ENCODE results near the gene TMEM258. TPM values are rescaled to one million over a fixed set of nuclear protein-coding genes. Genes with fewer than 3 reads are reported as not detected.

TMEM258 gene
- total and polyA plus RNA-seq, 2 donors (not counting 3 experiments of a cell fraction or from before 2014, with no cell fraction given) = 140 to 534 TPM

DNA sequence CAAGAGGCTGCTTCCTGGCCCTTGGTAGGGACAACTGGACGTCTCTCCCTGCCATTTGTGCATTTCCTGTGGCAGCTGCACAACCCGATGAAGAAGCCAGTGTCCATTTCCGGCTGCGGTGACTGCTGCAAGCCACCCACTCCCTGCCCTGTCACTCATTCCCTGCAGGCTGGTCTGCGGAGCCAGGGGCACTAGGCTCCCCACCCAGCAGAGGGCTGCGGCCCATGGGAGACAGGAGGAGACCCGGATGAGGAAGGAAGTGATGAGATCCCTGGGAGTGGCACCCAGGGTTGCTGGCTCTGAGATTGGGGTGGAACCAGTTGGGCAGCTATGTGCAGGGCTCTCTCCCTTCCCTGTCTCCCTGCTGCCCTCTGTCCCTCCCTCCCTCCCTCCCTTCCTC, 50.0 kb downstream of the TMEM258 start:
- FAIRE-seq (no peak), DNase-seq (ENCODE audit: low read depth, low spot score) (no peak)
- H3K9me3 ChIP-seq (replicated peaks; ENCODE audit: control insufficient read depth, insufficient read depth, low read length) = no peaks in the 10 kb centered on the region
- H3K27me3 ChIP-seq (ENCODE audit: control insufficient read depth in 2 of 2, insufficient read depth in 2 of 2, low read length in 2 of 2) = no peaks in the 10 kb centered on the region
- no peak overlapping the region for H3K4me2 ChIP-seq (ENCODE audit: insufficient read depth, low read length)
- intact Hi-C loops (cut with micrococcal nuclease) = no loop called here
- H3K4me1 ChIP-seq (ENCODE audit: control insufficient read depth, extremely low read depth, insufficient read depth, low read length) = no peaks in the 10 kb centered on the region
- H2AFZ ChIP-seq (ENCODE audit: low read depth, low read length) = no peak overlapping the region
- H3K36me3 ChIP-seq (ENCODE audit: control insufficient read depth in 2 of 2, extremely low read depth in 1 of 2, insufficient read depth in 2 of 2, low read length in 2 of 2) = no peaks in the 10 kb centered on the region
- no peak overlapping the region for H3K4me3 ChIP-seq (replicated peaks in 1 of 3; ENCODE audit: insufficient read depth in 1 of 3, low read depth in 1 of 3, low read length in 3 of 3)
- no peaks in the 10 kb centered on the region for H4K20me1 ChIP-seq (replicated peaks; ENCODE audit: control insufficient read depth, extremely low read depth, insufficient read depth, low read length)
- CTCF ChIA-PET = interaction anchor here (1.2 kb wide), 1 partner anchor 366 kb away, joined by 4 read pairs; no protein-coding TSS in a partner anchor
- dilution Hi-C loops (cut with MboI; ENCODE audit: extremely low pct_ligation_motif_present, low sequenced_read_pairs) = no loop called here
- POLR2A ChIA-PET = no interaction called here
- H3K27ac ChIP-seq (ENCODE audit: insufficient read depth, low read depth, low read length) = no peak overlapping the region
- no peaks in the 10 kb centered on the region for H3K9me1 ChIP-seq (replicated peaks; ENCODE audit: control insufficient read depth, extremely low read depth, insufficient read depth, low read length)
- H3K79me2 ChIP-seq (ENCODE audit: control insufficient read depth, insufficient read depth, low read length) = no peaks in the 10 kb centered on the region
- BruUV-seq (replicated peaks) = no TSS peak
- TF ChIP-seq MYC (IDR thresholded peaks at IDR 0.05; ENCODE audit: low read depth, low read length) (no peak), EZH2 (IDR thresholded peaks at IDR 0.05; ENCODE audit: borderline replicate concordance, low read depth, low read length, severe bottlenecking) (no peak), JUN (IDR thresholded peaks at IDR 0.05; ENCODE audit: borderline replicate concordance, insufficient read depth, insufficient read length, low read depth) (no peak), POLR2A (IDR thresholded peaks at IDR 0.05; ENCODE audit: low read depth, low read length) (no peak), POLR2AphosphoS5 (IDR thresholded peaks at IDR 0.05; ENCODE audit: insufficient read depth, low read depth, low read length) (no peak), GATA2 (IDR thresholded peaks at IDR 0.05; ENCODE audit: insufficient read depth, insufficient read length, low read depth, low read length) (no peak), FOS (IDR thresholded peaks at IDR 0.05; ENCODE audit: borderline replicate concordance, insufficient read depth, low read length) (no peak)
- TF ChIP-seq, protein P1, sequence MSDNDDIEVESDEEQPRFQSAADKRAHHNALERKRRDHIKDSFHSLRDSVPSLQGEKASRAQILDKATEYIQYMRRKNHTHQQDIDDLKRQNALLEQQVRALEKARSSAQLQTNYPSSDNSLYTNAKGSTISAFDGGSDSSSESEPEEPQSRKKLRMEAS (IDR thresholded peaks at IDR 0.05; ENCODE audit: insufficient read depth, insufficient read length) = no peak
- TF ChIP-seq, protein P2, sequence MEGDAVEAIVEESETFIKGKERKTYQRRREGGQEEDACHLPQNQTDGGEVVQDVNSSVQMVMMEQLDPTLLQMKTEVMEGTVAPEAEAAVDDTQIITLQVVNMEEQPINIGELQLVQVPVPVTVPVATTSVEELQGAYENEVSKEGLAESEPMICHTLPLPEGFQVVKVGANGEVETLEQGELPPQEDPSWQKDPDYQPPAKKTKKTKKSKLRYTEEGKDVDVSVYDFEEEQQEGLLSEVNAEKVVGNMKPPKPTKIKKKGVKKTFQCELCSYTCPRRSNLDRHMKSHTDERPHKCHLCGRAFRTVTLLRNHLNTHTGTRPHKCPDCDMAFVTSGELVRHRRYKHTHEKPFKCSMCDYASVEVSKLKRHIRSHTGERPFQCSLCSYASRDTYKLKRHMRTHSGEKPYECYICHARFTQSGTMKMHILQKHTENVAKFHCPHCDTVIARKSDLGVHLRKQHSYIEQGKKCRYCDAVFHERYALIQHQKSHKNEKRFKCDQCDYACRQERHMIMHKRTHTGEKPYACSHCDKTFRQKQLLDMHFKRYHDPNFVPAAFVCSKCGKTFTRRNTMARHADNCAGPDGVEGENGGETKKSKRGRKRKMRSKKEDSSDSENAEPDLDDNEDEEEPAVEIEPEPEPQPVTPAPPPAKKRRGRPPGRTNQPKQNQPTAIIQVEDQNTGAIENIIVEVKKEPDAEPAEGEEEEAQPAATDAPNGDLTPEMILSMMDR (IDR thresholded peaks at IDR 0.05; ENCODE audit: extremely low read depth in 1 of 2, insufficient read depth in 1 of 2, low read depth in 1 of 2, low read length in 2 of 2) = no peak
- H3K9ac ChIP-seq (replicated peaks; ENCODE audit: extremely low read depth, insufficient read depth, low read length) = no peak overlapping the region
